ENCODE measurements around the gene CLTCL1. TPM values are rescaled to one million over a fixed set of nuclear protein-coding genes. Genes with fewer than 3 reads are reported as not detected.

CLTCL1 gene
- total RNA-seq, 1 experiment from 2014 or later: 21.7 TPM

- Mint-ChIP-seq H3K4me1 (ENCODE audit: insufficient read depth, unreplicated experiment) (peaks cover 40% of the 10 kb centered on the region), H3K27ac (ENCODE audit: low read depth, unreplicated experiment) (peak overlapping the region; percentile 57), H3K27me3 (ENCODE audit: insufficient read depth, unreplicated experiment) (no peaks in the 10 kb centered on the region), H3K9me3 (ENCODE audit: unreplicated experiment) (no peaks in the 10 kb centered on the region), H3K36me3 (ENCODE audit: insufficient read depth, unreplicated experiment) (peaks cover 20% of the 10 kb centered on the region), H3K4me3 (ENCODE audit: unreplicated experiment) (peak overlapping the region; percentile 75)
- TSS peak; percentile 35 for BruUV-seq (replicated peaks)
- CTCF ChIA-PET: interaction anchor here (0.6 to 0.7 kb wide), 3 partner anchors 110 to 175 kb away, joined by 3 to 4 read pairs (median 3); no protein-coding TSS in a partner anchor
- intact Hi-C loops (cut with micrococcal nuclease): loop anchor here (5.0 kb wide), 1 partner anchor 272 kb away; the partner anchor contains the start of gene C22orf39
- TF ChIP-seq CTCF (IDR thresholded peaks at IDR 0.05; ENCODE audit: unreplicated experiment): no peak
- POLR2A ChIA-PET: interaction anchor here (0.8 to 1.6 kb wide), 2 partner anchors 21 to 390 kb away, joined by 4 to 5 read pairs; no protein-coding TSS in a partner anchor
- no peak for DNase-seq (ENCODE audit: unreplicated experiment)
Observed at GRCh38 chr22:19175602-19176174, 115.8 kb downstream of the CLTCL1 start.

- intact Hi-C loops (cut with micrococcal nuclease): loop anchor here (5.0 kb wide), 1 partner anchor 272 kb away; the partner anchor contains the start of gene C22orf39
- Mint-ChIP-seq H3K27ac (ENCODE audit: low read depth, unreplicated experiment) (peak overlapping the region; percentile 57), H3K36me3 (ENCODE audit: insufficient read depth, unreplicated experiment) (peaks cover 25% of the 10 kb centered on the region), H3K4me3 (ENCODE audit: unreplicated experiment) (no peak overlapping the region), H3K4me1 (ENCODE audit: insufficient read depth, unreplicated experiment) (peaks cover 45% of the 10 kb centered on the region), H3K27me3 (ENCODE audit: insufficient read depth, unreplicated experiment) (no peaks in the 10 kb centered on the region), H3K9me3 (ENCODE audit: unreplicated experiment) (no peaks in the 10 kb centered on the region)
- peak; percentile 6 for DNase-seq (ENCODE audit: unreplicated experiment)
- no TSS peak for BruUV-seq (replicated peaks)
- ChIA-PET POLR2A (interaction anchor here (0.6 to 1.6 kb wide), 6 partner anchors 20 to 391 kb away, joined by 3 to 12 read pairs (median 4); partner anchors contain the start of gene CLTCL1), CTCF (interaction anchor here (0.6 to 0.7 kb wide), 2 partner anchors 136 to 176 kb away, joined by 3 to 4 read pairs; no protein-coding TSS in a partner anchor)
- TF ChIP-seq CTCF (IDR thresholded peaks at IDR 0.05; ENCODE audit: unreplicated experiment): no peak
Observed at GRCh38 chr22:19175026-19175601, 116.4 kb downstream of the CLTCL1 start.

- intact Hi-C loops (cut with micrococcal nuclease): loop anchor here (5.0 kb wide), 1 partner anchor 273 kb away; the partner anchor contains the start of gene C22orf39
- peaks cover 22% of the 10 kb centered on the region for H3K36me3 Mint-ChIP-seq (ENCODE audit: insufficient read depth, unreplicated experiment)
- H3K4me1 Mint-ChIP-seq (ENCODE audit: insufficient read depth, unreplicated experiment): peaks cover 45% of the 10 kb centered on the region
- H3K27me3 Mint-ChIP-seq (ENCODE audit: insufficient read depth, unreplicated experiment): peaks cover 2% of the 10 kb centered on the region
- no peaks in the 10 kb centered on the region for H3K9me3 Mint-ChIP-seq (ENCODE audit: unreplicated experiment)
- no TSS peak for BruUV-seq (replicated peaks)
- H3K4me3 Mint-ChIP-seq (ENCODE audit: unreplicated experiment): peak overlapping the region; percentile 44
- peak overlapping the region; percentile 57 for H3K27ac Mint-ChIP-seq (ENCODE audit: low read depth, unreplicated experiment)
- TF ChIP-seq CTCF (IDR thresholded peaks at IDR 0.05; ENCODE audit: unreplicated experiment): no peak
- CTCF ChIA-PET: interaction anchor here (0.5 to 0.7 kb wide), 2 partner anchors 63 to 90 kb away, joined by 5 to 7 read pairs; no protein-coding TSS in a partner anchor
- DNase-seq (ENCODE audit: unreplicated experiment): peak; percentile 80
- POLR2A ChIA-PET: interaction anchor here (0.6 to 1.6 kb wide), 8 partner anchors 10 to 220 kb away, joined by 3 to 12 read pairs (median 4); partner anchors contain the start of gene CLTCL1
Observed at GRCh38 chr22:19174106-19175025, 117.2 kb downstream of the CLTCL1 start.

Measured in MCF 10A (cell line).